Stimulated activated CD4-positive, alpha-beta T cell treated with anti-CD3 and anti-CD28 coated beads, Interleukin-1b, Interleukin-23, amount 100 ng/mL, for 48 hours (primary cell): ENCODE measurements around the gene SH3BGRL3.
"Not testable (repeated sequence)": the region's sequence is repeated elsewhere in the genome, so short reads cannot be mapped to it uniquely, and the experiment has no call there.

Experiments
- DNase-seq: peaks from one replicate; pipeline ENCODE4 v3.0.0-alpha.2; 2020

SH3BGRL3 gene

GRCh38 chr1:26318338-26319064, 38.6 kb downstream of the SH3BGRL3 start:
- DNase-seq = peak; percentile 60

GRCh38 chr1:26320896-26321295, 41.0 kb downstream of the SH3BGRL3 start:
- DNase-seq = no peak

GRCh38 chr1:26321315-26322041, 41.6 kb downstream of the SH3BGRL3 start:
- peak; percentile 95 for DNase-seq

GRCh38 chr1:26322042-26322331, 42.1 kb downstream of the SH3BGRL3 start:
- no peak for DNase-seq

- DNase-seq = no peak
Measured at GRCh38 chr1:26323382-26323781, 43.5 kb downstream of the SH3BGRL3 start.

DNA sequence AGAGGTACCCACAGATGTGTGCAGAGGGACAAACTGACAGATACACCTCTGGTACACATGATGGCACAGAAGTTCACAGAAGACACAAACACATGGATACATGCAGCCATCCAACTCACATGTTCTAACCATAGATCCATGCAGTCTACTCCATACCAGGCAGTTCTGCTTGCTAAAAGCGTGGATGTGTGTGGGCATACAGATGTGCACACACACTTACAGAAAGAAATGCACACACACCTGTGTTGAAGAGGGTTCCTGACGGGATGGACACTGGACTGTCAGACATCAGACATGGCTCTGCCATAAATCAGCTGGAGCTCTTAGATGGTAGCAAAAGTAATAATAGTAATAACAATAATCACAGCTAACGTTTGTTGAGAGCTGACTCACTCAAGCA, 44.7 kb downstream of the SH3BGRL3 start:
- DNase-seq = no peak

DNA sequence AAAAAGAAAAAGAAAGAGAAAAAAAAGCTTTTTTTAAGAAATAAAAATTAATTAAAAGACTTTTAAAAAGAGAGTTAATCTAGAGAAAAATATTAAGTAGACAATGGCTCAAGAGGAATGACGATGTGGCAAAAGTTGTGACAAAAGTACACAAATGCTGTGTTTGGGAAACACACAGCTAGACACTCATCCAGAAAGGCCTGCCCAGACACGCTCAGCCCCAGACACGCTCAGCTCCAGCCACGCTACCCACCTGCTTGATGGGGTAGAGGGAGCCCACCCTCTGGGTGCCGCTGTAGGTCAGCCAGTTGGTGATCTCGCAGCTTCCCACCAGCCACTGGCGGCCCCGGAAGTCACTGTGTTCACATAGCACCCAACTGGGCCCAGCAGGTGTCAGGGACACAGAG, 48.1 kb downstream of the SH3BGRL3 start:
- DNase-seq = no peak

DNA sequence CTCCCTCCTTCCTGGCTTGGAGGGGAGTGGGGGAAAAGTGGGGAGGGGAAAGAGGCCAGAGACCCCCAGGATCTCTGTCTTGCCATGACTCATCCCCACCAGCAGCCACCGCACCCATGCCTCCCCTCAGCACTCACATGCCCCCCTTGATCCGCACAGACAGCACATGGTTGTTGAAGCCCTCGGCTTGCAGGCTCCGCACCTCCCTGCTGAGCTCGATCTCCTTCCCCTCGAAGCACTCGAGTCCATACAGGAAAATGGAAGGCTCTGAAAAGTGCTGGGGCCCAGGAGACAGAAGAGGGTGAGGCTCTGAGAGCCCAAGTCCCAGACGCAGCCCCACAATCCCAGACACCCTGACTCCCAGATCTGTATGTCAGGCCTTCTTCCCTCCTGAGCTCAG, 48.7 kb downstream of the SH3BGRL3 start:
- no peak for DNase-seq

DNA sequence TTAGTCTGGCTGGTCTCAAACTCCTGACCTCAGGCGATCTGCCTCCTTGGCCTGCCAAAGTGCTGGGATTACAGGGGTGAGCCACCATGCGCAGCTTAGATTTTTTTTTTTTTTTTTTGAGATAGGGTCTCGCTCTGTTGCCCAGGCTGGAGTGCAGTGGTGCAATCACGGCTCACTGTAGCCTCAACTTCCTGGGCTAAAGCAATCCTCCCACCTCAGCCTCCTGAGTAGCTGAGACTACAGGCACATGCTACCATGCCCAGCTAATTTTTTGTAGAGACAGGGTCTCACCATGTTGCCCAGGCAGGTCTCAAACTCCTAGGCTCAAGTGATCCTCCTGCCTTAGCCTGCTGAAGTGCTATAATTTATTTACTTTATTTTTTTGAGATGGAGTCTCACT, 49.5 kb downstream of the SH3BGRL3 start:
- DNase-seq = not testable (repeated sequence)

- no peak for DNase-seq
Measured at GRCh38 chr1:26330276-26330675, 50.4 kb downstream of the SH3BGRL3 start.
